ENCODE data around the gene IGFL1.
"Not testable (repeated sequence)": the region's sequence is repeated elsewhere in the genome, so short reads cannot be mapped to it uniquely, and the experiment has no call there.

Gene IGFL1

DNA sequence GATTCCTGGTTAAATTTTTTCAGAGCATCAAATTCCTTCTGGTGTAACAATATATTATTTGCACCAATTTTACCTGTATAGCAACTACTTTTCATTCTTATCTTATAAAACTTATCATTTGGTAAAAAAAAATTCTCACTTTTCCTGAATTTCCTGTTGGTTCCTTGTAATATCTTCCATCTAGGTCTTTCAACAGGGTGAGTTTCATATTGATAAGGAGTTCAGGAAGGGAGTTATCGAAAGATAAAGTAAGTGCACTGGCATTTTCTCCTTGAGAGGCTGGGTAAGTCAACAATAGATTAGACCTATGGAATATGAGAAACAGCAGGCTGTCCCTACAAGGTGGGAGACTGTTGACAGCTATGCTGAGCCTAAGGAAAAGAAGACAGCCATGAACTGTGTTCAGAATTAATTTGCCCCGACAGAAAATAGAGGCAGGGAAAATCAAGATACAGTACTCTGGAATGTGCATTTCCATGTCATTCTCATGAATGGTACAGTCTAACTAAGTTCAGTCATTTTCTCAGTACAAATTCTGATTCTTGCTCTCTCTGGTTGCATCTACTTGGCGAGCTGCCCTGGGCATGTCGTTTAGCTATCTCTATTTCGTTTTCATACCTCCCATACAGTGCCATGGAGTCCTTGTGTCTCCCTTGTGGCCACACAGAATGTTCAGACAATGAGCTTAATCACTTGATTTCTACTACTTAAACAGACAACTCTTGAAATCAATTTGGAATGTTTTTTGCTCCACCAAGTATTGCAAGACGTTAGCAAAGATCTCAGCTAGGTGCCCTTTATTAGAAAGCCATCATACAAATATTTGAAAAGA, 9.9 kb downstream of the IGFL1 start:
- no peak for DNase-seq (ENCODE audit: low read depth)
- H3K4me3 ChIP-seq (ENCODE audit: control insufficient read depth, low read depth, low read length), result no peak overlapping the region
- no peak for TF ChIP-seq CTCF (IDR thresholded peaks at IDR 0.05; ENCODE audit: control insufficient read depth, insufficient read depth, low read depth, low read length, missing control alignments)

- no peak for TF ChIP-seq CTCF (IDR thresholded peaks at IDR 0.05; ENCODE audit: control insufficient read depth, insufficient read depth, low read depth, low read length, missing control alignments)
- no peak for DNase-seq (ENCODE audit: low read depth)
- no peak overlapping the region for H3K4me3 ChIP-seq (ENCODE audit: control insufficient read depth, low read depth, low read length)
Measured at GRCh38 chr19:46240693-46241092, 11.2 kb downstream of the IGFL1 start.

GRCh38 chr19:46241626-46242025, 12.1 kb downstream of the IGFL1 start:
- TF ChIP-seq CTCF (IDR thresholded peaks at IDR 0.05; ENCODE audit: control insufficient read depth, insufficient read depth, low read depth, low read length, missing control alignments), result no peak
- H3K4me3 ChIP-seq (ENCODE audit: control insufficient read depth, low read depth, low read length), result no peak overlapping the region
- no peak for DNase-seq (ENCODE audit: low read depth)

DNA sequence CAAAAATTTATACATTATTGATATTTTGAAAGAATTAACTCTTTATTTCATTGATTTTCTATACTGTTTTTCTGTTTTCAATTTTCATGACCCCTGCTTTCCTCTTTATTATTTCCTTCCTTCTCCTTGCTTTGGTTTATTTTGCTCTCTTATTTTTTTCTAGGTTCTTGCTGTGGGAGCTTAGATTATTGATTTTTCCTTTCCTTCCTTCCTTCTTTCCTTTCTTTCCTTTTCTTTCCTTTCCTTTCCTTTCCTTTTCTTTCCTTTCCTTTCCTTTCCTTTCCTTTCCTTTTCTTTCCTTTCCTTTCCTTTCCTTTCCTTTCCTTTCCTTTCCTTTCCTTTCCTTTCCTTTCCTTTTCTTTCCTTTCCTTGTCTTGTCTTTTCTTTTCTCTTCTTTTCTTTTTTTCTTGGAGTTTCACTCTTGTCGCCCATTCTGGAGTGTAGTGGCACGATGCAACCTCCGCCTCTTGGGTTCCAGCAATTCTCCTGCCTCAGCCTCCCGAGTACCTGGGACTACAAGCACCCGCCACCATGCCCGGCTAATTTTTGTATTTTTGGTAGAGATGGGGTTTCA, 13.6 kb downstream of the IGFL1 start:
- not testable (repeated sequence) for DNase-seq (ENCODE audit: low read depth); H3K4me3 ChIP-seq (ENCODE audit: control insufficient read depth, low read depth, low read length)

- H3K4me3 ChIP-seq (ENCODE audit: control insufficient read depth, low read depth, low read length), result no peak overlapping the region
- TF ChIP-seq CTCF (IDR thresholded peaks at IDR 0.05; ENCODE audit: control insufficient read depth, insufficient read depth, low read depth, low read length, missing control alignments), result no peak
- no peak for DNase-seq (ENCODE audit: low read depth)
Measured at GRCh38 chr19:46250076-46250735, 20.7 kb downstream of the IGFL1 start.

GRCh38 chr19:46251416-46251815, 21.9 kb downstream of the IGFL1 start:
- H3K4me3 ChIP-seq (ENCODE audit: control insufficient read depth, low read depth, low read length), result no peak overlapping the region
- no peak for TF ChIP-seq CTCF (IDR thresholded peaks at IDR 0.05; ENCODE audit: control insufficient read depth, insufficient read depth, low read depth, low read length, missing control alignments)
- no peak for DNase-seq (ENCODE audit: low read depth)

GRCh38 chr19:46254776-46255175, 25.2 kb downstream of the IGFL1 start:
- DNase-seq (ENCODE audit: low read depth), result no peak
- TF ChIP-seq CTCF (IDR thresholded peaks at IDR 0.05; ENCODE audit: control insufficient read depth, insufficient read depth, low read depth, low read length, missing control alignments), result no peak
- H3K4me3 ChIP-seq (ENCODE audit: control insufficient read depth, low read depth, low read length), result no peak overlapping the region

All from AG09309 (cell line).